Activated T-cell treated with anti-CD3 and anti-CD28 coated beads, Interleukin-2, amount 50 U/mL, for 1 hour (primary cell): ENCODE results near the gene KCNQ1.

Experiments used
- DNase-seq: peaks from one replicate; pipeline ENCODE4 v3.0.0-alpha.2; 2020

KCNQ1 gene

DNA sequence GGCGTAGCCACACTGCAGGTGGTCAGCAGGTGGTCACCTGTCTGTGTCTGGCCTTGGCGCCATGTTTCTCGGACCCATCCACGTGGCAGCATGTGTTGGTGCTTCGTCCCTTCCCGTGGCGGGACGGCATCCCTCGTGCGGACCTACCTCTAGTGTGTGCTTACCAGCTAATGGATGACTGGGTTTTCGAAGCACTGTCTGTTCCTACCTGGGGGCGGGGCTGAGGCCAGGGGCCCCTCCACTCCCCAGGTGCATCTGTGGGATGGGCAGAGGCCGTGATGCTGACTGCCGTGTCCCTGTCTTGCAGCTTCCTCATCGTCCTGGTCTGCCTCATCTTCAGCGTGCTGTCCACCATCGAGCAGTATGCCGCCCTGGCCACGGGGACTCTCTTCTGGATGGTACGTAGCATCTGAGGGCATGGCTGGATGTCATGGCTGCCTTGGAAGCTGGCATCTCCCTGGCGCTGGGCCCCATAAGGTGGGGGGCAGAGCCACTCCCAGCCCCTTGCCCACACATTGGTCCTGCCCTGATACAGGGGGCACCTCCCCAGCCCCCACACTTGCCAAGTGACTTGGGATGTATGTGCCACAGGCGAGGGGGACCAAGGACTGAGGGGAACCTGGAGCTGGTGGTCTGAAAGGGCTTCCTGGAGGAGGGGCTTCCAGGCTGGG lies 82.9 kb downstream of the KCNQ1 start:
- DNase-seq = peak; percentile 15

DNA sequence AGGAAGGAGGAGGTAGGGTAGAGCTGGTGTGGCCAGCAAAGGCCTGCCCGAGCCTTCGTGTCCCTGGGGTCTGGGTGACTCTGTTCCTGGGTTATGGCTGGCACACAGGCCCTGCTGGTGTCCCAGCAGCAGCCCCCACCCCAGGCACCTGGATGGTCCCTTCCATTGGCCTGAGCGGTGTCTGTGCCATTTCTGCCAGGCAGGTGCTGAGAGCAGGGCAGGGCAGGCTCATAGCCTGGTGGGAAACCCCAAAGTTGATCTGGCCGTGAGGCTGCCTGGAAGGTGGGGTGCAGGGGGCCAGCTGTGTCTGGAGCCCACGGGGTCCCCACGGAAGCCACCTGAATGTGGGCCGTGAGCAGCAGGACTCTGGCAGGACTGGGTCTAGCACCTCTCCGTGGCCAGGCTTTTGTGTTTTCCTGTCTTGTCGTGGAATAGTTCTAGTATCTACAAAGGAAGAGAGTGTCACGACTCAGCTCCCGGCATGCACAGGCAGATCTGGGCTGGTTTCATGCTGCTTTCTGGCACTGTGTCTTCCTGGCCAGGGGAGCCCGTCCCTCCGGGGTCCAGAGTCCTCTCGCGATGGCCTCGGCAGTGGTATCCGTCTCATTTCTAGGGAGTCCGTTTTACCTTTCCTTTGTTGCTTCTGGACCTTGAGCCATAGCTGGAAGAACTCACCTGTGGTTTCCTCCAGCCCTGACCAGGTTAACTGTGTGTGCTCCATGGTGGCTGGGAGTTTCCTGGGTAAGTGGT lies 83.7 kb downstream of the KCNQ1 start:
- peak; percentile 8 for DNase-seq

DNA sequence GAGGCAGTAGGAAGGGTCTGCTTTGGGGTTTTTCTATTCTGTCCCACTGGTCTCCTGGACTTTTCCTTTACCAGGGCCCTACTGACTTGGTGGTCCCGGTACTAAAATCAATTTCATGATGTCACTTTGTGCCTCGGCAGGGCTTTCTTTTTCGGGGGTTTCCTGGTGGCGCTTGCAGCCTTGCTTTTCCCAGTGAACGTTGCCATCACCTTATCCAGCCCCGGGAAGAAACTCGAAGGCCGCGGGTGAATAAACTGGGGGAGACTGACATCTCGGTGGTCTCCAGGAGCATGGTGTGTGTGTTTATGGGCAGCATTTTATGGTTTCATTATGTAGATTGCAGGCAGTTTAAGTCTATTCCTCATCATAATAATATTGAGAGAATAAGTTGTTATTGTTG lies 84.4 kb downstream of the KCNQ1 start:
- peak; percentile 2 for DNase-seq

DNA sequence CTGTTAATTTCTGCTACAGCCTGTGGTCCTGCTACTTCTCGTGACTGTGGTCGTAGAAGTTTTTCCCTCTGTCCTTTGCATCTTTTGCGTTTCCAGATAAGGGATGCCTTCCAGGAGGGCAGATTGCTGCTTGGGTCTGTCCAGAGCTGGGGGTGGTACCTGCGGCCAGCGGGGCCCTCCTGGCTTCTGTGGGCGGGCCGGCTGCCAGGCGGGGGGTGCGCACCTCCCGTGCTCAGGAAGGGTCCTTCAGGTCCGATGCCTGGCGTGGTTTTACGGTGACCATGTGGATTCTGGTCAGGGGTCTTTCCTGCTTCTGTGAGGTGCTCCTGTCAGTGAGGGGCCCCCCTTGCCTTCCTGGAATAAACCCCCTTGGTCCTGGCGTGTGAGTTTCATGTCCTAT lies 84.8 kb downstream of the KCNQ1 start:
- DNase-seq = peak; percentile 6

DNA sequence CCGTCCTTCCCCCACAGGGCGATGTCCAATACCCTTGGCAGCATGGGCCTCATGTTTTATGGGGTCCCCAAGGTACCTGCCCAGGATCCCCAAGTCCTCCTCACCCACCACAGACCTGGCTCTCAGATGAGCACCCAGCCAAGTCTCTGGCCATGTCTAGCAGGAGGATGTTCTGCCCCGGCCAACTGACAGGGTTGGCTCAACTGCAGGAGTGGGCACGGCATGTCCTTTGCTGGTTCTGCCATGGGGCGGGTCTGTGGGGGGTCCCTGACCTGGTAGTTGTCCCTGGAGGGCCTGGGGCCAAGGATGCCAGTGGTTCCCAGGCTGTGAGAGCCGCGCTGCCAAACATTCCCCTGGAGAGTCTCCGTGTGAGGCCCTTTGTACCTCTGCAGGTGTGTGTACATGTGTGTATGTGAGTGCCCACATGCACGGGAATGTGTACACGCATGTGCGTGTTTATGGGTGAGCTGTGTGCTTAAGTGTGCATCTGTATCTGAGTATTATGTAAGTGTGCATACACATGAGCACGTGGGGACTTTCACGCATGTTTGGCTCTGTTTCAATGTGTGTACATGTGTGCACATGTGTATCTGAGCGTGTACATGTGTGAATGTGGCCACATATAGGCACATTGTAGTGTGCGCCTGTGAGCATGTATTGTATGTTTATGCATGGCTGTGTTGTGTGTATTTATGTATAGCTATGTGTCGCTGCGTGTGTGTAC lies 85.5 kb downstream of the KCNQ1 start:
- DNase-seq = peak; percentile 12

DNA sequence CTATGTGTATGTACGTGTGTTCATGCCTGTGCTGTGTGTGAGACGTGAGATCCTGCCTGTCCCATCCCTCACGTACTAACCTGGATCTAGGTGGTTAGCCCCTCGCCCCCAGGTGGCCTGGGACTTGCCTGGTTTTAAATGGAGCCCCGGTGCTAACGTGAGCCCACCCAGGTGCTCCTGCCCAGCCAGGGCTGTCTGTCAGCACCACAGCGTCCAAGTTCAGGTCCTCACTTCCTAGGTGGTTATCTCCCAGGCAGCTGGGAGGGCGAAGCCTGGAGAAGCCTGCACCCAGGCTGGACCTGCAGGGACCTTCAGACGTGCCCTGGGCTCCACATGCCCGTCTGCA lies 86.0 kb downstream of the KCNQ1 start:
- DNase-seq = no peak

DNA sequence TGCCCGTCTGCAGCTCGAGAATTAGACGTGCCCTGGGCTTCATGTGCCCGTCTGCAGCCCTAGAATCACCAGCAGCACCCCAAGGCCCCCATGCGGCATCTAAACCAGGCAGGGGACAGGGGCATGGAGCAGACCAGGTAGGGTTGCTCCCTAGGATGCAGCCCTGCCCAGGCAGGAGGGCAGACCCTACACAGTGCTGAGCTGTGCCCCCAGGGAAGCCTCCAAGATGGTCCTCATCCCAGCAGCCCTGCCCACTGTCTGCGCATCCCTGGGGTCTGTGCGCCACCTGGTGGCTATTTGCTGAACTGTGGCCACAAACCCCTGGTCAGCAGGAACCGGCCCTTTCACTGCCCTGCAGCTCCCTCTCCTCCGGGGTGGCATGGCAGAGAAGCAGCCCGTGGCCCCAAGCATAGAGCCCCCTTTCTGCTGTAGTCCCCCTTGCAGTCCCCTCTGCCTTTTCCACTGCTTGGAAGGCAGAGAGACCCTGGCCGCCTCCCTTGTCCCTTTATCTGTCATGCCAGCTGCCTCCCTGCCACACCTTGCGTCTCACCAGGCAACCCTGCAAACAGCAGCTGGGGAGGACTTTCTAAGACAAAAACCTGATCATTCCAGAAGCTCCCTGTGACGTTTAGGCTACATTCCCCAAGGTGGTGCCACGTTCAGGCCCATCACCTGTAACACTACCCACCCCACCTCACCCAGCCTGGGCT lies 86.6 kb downstream of the KCNQ1 start:
- peak; percentile 77 for DNase-seq

DNA sequence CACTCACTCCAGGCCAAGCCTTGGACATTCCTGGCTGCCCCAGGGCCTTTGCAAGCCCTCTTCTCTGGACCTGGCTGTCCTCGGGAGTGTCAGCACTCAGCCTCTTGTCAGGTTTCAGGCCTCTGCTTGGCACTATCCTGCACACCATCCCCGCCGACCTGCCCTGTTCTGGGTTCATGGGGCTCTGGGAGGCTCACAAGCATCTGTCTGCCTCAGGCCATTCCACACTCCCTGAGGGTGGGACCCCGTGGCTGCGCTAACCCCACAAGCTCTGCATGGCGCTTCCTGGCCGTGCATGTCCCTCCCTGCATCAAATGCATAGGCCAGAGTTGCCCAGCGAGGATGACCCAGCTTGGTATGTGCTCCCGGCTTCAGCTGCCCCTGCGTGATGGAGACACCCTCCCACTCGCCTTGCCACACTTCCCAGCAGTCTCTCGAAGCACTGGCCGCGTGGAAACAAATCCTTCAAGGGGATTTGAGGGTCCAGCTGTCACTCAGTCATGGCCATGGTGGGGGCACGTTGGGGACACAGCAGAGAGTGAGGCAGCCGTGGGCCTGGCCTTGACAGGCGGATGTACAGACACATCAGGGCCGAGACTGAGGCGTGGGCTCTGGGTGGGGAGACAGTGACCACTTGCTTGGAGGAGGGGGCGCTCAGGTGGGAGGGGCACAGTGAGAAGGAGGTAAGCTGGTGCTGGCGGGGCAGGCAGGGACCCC lies 87.3 kb downstream of the KCNQ1 start:
- no peak for DNase-seq

DNA sequence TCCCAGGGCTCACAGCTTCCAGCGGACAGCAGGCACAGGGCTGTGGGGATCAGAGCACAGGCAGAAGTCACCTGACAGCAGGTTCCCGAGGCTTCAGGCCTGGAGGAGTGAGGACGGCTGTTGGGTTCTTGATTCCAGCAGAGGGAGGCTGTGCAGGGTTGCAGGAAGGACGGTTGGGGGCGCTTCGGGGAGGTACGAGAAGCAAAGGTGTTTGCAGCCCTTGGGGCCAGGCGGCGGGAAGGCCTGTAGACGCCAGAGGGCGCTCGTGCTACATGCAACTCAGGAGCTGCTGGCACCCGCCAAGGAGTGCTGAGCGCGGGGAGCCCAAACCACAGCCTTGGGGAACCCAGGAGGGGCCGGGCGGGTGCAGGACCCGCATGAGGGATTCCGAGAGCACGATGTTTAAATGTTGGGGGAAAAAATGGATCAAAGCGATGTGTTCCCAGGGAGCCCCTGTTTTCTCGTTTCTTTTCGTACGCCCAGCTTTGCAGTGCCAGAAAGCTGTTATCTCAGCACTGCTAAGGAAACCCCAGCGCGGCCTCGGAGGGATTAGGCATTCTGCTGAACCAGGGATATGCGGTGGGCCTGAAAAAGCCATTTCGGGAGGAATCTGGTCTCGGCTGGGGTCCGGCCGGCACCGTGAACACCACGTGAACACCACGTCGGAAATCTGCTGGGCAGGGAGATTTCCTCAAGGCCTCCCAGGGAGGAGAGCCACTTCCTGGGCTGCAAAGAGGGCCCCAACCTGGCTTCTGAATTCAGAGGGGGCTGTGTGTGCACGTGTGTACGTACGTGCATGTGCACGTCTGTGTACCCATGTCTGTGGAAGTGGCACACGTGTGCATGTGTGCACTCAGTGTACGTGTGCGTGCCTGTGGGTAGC lies 88.1 kb downstream of the KCNQ1 start:
- DNase-seq = peak; percentile 94

DNA sequence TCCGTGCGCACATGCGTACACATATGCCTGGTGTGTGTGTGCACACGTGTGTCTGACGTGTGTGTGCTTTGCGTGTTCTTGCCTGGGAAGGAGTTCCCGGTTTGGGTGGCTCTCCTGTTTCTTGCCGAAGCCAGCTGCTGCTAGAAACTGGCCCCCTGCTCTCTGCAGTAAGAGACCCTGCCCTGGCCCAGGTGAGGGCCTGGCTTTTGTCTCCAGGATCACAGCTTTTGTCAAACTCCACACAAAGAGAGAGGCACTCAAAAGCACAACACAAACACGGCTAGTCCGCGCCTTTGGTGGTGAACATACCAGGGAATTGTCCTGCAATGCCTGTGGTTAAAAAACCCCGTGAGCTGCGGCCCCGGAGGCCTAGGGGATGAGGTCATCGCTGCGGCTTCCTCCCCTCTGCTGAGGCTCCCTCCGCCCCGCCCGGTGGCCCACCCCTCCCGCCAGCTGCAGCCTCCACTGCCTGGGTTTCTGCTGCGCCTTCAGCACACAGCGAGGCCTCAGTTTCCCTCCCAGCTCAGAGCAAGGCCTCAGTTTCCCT lies 88.9 kb downstream of the KCNQ1 start:
- DNase-seq = no peak

DNA sequence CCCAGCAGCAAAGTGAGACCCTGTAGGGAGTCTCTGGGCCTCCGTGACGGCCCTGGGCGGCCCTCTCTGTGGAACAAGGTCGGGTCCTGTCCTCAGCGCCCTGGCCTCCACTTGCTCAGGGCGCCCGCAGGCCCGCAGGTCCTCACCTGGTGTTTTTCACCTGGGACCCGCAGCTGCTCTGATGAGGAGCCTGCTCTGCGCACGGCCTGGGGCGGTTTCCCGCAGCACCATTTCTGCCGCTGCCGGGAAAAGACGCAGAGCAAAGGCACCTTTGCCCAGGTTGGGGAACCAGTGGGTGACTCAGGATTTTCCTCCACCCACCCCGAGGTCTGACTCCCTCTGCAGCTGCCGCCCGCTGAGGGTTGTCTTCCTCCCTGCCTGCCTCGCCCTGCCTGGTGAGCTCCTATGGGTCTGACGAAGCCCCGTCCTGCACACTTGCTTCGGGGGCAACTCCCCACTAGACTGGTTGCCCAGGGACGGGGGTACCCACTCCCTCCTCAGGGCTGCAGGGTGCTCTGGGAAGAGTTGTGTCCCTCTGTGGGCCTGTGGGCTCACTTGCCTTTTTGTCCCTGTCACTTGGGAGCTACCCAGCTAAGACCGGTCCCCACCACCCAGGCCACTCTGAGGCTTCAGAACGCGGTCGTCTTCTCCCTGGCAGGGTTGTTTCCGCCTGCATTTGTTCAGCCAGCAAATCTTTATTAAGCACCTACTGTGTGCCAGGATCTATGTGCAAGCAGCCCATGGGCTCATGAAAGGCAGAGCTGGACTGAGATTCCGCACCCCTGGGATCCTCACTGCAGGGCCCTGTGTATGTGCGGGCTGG lies 89.5 kb downstream of the KCNQ1 start:
- no peak for DNase-seq

DNA sequence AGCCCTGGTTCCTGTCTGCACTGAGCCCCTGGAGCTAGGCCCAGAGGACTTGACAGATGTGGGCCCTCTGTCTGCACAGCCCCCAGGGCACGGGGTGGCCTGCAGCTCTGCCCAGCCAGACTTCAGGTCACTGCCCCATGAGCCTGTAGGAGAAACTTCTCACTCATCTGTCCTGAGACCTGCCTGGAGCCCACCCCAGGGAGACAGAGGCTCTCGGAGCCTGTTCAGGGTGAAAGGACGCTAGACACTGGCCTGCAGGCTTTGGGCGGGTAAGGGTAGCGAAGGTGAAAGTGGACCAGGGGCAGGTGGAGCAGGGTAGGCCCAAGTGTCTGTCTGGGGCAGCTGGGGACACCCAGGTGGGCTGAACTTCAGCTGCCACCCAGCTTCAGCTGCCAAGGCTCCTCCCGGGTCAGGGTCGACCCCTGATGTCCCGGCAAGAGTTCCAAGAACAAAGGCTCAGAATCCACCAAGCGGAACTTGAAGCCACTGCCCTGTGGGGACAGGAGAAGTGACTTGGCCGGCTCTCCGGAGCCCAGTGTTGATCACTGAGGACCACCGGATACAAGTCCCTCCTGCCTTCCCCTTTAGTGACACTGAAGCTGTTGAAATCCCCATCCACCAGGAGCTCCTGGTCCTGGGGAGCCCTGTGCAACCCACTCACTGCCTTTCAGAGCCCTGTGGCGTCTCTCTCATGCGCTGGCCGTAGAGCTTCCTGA lies 90.3 kb downstream of the KCNQ1 start:
- no peak for DNase-seq

DNA sequence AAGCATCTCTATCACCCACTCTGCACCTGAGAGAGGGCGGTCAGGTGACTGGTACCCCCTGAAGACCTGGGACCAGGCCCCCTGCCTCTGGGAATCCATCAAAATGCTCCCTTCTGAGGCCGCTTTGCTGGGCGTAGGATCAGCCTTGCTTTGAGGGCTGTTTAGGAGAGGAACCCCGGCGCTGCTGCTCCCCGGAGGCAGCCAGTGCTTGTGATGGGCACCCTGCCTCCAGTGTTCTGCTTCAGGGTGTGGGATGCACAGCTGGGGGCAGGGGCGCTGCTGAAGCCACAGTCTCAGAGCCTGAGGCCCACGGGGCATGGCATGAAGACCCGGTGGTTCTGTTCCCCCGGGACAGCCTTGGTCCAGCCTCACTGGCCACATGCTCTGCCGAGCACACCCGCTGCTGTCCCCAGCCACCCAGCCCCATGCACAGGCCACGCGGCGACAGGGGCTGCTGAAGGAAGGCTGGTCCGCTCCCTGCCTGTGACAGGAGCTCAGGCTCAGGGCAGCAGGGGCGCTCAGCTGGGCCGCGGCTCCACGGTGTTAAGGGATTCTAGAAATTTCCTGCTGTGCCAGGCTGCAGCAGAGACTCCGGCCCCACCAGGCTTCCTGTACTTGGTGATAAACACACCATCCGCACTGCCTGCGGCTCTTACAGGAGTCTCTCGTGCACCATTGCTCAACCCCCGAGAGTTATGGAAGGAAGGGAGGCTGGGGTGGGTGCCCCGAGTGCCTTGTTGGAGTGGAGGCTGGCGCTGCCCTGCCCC lies 91.0 kb downstream of the KCNQ1 start:
- peak; percentile 13 for DNase-seq

DNA sequence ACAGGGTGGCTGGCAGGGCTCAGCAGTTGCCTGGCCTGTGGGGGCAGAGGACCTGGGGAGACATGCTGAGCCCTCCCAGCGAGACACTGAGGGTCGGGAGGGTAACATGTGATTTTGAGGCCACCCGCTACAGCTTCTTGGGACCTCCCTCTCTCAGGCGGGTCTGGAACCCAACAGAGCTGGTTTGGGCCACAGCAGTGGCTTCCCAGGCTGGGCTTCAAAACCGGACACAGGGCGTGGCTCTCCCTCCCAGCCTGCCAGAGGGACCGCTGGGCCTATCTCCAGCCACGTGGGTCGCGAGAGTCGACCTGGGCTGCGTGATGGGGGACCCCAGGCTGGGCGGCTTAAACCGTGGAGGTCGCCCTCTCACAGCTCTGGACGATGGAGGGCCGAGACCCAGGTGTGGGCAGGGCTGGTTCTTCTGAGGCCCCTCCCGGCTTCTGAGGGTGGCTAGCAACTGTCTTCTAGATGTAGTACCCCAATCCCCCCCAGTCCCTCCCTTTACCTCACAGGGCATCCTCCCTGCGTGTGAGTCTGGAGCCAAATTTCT lies 91.7 kb downstream of the KCNQ1 start:
- DNase-seq = peak; percentile 4

DNA sequence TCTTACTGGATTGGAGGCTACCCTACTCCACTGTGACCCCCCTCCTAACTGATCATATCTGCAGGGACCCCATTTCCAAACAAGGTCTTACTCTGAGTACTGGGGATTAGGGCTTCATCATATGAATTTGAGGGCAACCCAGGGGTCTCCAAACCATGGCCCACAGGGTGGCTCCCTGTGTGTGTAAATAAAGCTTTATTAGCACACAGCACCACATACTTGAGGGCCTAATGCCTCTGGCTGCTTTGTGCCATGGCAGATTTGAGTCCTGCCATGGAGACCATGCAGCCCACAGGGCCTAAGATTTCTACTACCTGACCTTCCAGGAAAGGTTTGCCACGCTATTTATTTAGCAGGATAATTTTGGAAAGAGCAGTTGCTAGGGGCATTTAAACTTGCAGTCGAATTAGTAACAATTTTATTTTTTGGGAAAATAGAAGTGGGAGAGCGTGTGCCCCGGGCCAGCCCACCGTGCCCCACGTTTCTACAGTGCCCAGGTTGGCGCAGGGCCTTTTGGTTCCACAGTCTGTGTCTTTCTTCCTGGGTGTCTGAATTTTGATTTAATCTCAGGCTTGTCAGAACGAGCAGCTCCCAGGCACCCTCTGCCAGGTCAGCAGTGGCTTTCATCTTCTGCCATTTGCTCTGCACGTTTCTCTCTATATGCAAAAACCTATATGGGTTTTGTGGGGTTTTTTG lies 92.3 kb downstream of the KCNQ1 start:
- DNase-seq = no peak

DNA sequence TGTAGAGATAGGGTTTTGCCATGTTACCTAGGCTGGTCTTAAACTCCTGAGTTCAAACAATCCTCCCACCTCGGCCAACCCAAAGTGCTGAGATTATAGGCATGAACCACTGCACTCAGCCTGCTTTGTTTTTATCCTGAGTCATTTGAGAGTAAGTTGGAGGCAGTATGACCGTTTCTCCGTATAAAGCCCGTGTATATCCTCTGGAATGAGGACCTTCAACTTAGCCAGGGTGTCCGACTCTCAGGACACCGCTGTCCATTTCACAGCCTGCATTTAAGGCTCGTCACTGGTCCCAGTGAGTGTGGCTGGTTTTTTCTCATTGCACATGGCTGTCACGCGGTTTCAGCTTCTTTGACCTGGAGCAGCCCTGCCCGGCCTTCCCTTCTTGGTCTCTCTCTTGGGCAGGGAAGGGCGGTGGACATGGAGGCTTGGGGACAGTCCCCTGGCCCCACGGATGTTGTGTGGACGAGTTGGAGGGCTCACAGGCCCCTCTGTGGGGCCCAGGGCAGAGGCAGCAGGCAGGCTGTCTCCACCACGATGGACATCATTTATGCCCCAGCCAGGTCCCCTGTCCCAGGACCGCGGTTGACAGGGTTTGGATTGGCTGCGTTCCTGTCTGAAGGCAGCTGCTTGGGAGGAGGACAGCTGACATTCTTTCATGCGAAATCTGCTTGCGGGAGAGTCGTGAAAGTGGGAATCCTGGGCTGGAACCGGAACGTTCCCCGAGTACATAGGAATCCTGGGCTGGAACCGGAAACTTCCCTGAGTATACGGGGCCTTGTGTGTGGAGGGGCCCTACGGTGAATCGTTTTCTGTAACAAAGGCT lies 93.3 kb downstream of the KCNQ1 start:
- peak; percentile 10 for DNase-seq

DNA sequence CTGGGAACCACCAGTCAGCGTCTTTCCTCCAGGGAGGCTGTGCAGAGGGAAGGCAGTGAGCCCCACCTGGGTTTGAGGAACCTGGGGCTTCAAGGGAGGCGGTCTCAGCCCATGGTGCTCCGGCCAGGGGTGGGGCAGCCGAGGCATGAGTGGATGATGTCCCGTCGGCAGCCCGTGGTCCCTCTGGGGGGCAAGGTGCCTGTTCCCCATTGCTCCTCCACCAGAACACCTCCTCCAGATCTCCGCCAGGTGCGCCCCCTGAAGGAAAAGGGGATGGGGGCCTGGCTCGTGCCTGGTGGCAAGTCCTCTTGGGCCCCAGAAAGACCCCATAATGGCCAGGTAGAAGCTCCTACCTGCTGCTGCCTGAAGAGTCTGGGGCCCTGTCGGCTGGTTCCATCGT lies 94.1 kb downstream of the KCNQ1 start:
- DNase-seq = no peak
